ENCODE results near the gene ZFP2.
"Not testable (repeated sequence)": the region's sequence is repeated elsewhere in the genome, so short reads cannot be mapped to it uniquely, and the experiment has no call there.

ZFP2 gene

DNA sequence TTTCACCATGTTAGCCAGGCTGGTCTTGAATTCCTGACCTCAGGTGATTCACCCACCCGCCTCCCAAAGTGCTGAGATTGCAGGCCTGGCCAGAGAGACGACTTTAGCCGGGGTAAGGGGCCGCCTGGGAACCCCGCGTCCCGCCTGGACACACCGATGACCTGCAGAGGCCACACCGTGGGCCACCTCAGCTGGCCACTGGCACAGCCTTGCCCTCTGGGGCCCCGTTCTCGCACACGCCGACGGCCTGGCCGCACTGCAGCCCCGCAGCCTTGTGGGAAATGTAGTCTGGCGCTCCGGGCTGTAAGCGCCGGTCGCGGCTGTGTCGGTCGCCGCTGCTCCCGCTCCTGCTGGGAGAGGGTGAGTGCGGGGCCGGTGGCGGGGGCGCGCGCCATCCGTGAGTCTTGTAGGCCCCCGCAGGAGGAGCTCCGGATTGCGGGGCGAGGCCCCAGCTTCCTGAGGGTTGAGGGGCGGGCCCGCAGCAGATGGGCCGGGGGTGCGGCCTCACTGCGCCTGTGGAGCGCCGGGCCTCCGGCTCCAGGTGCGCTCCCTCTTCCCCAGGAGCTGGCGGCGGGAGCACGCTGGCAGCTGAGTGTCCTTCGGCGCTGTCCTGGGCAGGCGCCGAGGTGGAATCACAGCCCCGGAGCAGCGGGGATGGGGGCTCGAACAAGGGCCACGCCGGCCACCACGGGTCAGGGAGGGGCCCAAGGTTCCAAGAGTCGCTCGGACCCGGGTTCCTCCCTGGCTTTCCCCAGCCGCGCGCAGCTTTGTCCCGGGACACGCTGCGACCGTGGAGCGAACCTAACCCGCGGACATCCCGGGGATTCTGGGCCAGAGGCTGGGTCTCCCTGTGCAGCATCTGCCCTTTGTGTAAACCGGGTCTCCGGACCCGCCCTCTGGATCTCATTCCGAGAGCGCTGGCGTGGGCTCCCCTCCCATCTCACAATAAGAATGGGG is at the start of gene ZFP2:
TSS of gene ZFP2 (plus strand) at position 299 of the 957 bp plus-strand sequence. CDS start 35,401 bp downstream, outside the sequence.
- DNase-seq (ENCODE audit: low read depth) = peak; percentile 16
- H3K4me3 ChIP-seq (ENCODE audit: low read length) = peak within 1 kb of the TSS; percentile 78
- TF ChIP-seq, protein P1, sequence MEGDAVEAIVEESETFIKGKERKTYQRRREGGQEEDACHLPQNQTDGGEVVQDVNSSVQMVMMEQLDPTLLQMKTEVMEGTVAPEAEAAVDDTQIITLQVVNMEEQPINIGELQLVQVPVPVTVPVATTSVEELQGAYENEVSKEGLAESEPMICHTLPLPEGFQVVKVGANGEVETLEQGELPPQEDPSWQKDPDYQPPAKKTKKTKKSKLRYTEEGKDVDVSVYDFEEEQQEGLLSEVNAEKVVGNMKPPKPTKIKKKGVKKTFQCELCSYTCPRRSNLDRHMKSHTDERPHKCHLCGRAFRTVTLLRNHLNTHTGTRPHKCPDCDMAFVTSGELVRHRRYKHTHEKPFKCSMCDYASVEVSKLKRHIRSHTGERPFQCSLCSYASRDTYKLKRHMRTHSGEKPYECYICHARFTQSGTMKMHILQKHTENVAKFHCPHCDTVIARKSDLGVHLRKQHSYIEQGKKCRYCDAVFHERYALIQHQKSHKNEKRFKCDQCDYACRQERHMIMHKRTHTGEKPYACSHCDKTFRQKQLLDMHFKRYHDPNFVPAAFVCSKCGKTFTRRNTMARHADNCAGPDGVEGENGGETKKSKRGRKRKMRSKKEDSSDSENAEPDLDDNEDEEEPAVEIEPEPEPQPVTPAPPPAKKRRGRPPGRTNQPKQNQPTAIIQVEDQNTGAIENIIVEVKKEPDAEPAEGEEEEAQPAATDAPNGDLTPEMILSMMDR (conservative IDR thresholded peaks at IDR 0.05; ENCODE audit: low read depth, low read length) = no peak

DNA sequence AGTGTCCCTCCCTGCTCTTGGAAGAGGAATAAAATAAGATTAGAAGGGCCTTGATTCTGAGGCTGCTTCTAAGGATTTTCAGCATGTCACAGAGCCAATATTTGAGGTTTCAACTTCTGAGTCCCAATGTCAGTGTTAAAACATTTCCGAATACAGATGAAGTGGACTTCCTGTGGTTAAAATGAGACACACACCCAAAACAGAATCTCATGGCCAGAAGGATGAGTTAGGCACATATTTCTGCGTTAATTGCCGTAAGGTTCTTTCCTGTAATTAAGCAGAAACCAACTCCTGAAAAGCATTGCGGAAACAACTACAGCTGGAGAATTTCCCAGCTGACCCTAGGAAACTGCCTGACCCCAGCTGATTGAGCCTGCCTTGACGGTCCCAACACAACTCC is 46.4 kb upstream of the ZFP2 start:
- DNase-seq (ENCODE audit: low read depth) = no peak
- TF ChIP-seq, protein P1 (conservative IDR thresholded peaks at IDR 0.05; ENCODE audit: low read depth, low read length) = no peak

DNA sequence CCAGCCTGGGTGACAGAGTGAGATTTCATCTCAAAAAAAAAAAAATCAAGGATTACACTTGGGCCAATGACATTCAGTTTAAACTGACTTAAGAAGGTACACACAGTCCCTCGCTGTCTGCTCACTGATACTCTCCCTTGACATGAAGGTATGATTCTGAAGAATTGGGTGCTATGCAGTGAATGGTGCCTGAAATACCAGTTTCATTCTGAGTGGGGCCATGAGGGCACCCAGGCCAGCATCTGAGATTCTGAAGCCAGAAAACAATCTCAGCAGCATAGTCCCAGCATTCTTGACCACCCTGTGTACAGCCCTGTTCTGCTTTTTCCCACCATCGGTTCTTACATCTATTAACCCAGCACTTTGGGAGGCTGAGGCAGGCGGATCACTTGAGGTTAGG is 43.8 kb upstream of the ZFP2 start:
- DNase-seq (ENCODE audit: low read depth) = no peak
- TF ChIP-seq, protein P1 (conservative IDR thresholded peaks at IDR 0.05; ENCODE audit: low read depth, low read length) = no peak
- no peak overlapping the region for H3K4me3 ChIP-seq (ENCODE audit: low read length)

More for the DNA sequence above, 46.4 kb upstream of the ZFP2 start:
- H3K4me3 ChIP-seq (ENCODE audit: low read length) = no peak overlapping the region

DNA sequence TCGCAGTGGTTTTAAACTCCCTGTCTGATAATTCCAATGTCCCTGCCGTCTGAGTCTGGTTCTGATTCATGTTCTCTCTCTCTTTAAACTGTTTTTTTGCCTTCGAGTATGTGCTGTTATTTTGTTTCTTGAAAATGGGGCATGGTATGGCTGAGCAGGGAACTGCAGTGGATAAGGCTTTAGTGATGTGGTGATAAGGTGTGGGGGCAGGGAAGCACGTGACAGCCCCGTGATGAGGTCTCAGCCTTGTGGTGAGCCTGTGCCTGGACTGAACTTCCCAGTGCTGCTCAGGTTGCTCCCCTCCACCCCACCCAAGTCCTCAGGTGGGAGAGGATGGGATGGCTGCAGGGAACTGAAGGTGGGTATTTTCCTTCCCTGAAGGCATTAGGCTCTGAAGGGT is 41.4 kb upstream of the ZFP2 start:
- TF ChIP-seq, protein P1 (conservative IDR thresholded peaks at IDR 0.05; ENCODE audit: low read depth, low read length) = no peak
- H3K4me3 ChIP-seq (ENCODE audit: low read length) = no peak overlapping the region
- no peak for DNase-seq (ENCODE audit: low read depth)

DNA sequence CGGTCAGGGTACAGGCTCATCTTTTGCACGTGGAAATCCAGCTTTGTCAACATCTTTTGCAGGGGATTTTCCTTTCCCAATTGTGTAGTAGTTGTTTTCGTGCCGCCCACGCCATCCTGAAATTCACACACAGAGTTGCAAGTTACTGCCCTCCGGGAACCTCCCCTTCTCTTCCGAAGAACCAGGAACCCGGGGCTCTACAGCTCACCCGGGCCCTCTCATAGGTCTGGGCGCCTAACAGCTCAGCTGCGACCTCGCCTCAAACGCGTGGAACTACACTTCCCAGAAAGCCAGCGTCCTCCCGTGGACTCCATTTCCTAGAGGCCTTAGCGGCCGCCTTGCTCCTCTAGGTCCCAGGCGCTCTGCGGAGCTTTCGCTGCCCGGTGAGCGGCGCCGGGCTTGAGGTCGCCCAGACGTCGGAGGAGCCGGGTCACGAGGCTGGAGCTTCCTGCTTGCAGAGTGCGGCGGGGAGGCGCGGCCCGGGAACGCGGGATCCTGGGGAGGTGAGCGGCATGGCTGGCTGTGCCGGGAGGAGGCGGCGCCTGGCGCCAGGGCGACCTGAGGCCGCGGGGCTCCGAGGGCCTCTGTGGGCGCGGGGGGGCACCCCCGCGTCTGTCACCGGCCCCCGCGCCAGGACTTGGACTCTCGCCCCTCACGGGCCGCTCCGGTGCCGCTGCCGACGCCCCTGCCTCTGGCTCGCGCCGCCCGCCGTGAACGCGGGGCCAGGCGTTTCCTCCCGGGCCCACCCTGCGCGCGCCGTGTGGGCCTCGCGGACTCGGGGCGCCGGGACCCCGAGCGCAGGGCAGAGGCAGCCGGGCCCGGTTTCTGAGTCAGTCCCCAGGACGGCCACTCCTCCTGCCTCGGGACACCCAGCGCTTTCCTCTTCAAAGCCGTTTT is 35.8 kb upstream of the ZFP2 start, which contains the start of gene ZNF354B:
TSS of gene ZNF354B (plus strand) at position 329 of the 897 bp plus-strand sequence. CDS start 1,095 bp downstream, outside the sequence.
- H3K4me3 ChIP-seq (ENCODE audit: low read length) = peak within 1 kb of the TSS; percentile 58
- DNase-seq (ENCODE audit: low read depth) = peak; percentile 88
- TF ChIP-seq, protein P1 (conservative IDR thresholded peaks at IDR 0.05; ENCODE audit: low read depth, low read length) = peak; percentile 16

DNA sequence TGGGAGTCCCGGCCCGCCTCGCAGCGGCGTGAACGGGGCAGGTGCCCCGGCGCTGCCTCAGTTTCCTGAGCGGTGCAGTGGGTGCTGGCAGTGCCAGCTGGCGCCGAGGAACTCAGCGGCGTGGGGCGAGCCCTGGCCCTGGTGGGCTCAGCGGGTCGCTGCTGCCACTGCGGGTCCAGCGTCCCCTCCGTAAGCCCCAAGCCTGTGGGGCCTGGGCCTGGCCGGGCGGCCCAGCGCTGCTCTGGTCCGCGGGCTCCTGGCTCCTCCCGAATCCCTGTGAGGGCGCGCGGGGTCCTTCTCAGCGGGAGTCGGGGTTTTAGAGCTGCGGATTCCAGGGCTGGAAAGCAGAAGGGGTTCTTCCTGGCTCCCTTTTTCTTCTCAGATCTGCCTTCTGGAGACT is 35.1 kb upstream of the ZFP2 start:
- not testable (repeated sequence) for DNase-seq (ENCODE audit: low read depth)
- peak overlapping the region; percentile 58 for H3K4me3 ChIP-seq (ENCODE audit: low read length)

DNA sequence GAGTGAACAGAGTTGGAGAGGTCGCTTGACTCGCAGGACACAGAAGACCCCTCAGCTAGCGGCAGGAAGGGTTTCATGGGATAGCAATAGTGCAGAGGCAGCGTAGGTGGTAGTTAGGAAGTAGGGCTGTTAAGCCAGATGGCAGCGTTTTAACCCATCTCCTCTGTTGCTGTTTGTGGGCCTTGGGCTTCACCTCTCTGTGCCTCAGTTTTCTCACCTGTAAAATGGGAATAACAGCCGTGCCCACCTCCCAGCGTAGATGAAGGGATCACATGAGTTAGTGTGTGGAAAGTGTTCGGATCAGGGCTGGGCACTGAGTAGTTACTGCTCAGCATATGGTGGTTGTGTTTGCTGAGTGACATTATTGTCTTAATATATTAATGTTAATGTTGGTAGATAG is 34.1 kb upstream of the ZFP2 start:
- no peak for DNase-seq (ENCODE audit: low read depth)
- H3K4me3 ChIP-seq (ENCODE audit: low read length) = no peak overlapping the region
- TF ChIP-seq, protein P1 (conservative IDR thresholded peaks at IDR 0.05; ENCODE audit: low read depth, low read length) = no peak

Data from retinal pigment epithelial cell (primary cell).